ENCODE measurements around the gene NAA80. TPM values are rescaled to one million over a fixed set of nuclear protein-coding genes. Genes with fewer than 3 reads are reported as not detected.
"Not testable (repeated sequence)": the region's sequence is repeated elsewhere in the genome, so short reads cannot be mapped to it uniquely, and the experiment has no call there.

The NAA80 gene
- total RNA-seq, 1 experiment from 2014 or later = 8.7 TPM

DNA sequence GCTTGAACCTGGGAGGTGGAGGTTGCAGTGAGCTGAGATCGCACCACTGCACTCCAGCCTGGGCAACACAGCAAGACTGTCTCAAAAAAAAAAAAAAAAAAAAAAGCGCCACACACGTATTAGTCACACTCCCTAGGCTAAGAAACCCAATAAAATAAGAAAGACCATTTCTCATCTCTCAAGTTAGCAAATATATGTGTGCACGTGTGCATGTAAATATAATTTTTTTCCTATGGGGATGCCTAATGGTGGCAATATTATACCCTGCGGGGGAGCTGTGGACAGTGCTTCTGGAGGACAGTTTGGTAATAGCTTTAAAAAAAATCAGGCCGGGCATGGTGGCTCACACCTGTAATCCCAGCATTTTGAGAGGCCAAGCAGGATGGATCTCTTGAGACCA is 15.1 kb downstream of the NAA80 start:
- H3F3A ChIP-seq (ENCODE audit: low read length, unreplicated experiment); H3K79me2 ChIP-seq (ENCODE audit: low read length); H3K9me3 ChIP-seq (ENCODE audit: low read length); H3K9me2 ChIP-seq (replicated peaks; ENCODE audit: low read length); H3K4me3 ChIP-seq (ENCODE audit: low read length); H2AFZ ChIP-seq (ENCODE audit: low read length); H3K27ac ChIP-seq (ENCODE audit: low read length); H3K4me2 ChIP-seq (ENCODE audit: low read length); BruUV-seq (replicated peaks); H3K27me3 ChIP-seq (ENCODE audit: low read length); intact Hi-C loops (cut with micrococcal nuclease); H3K9ac ChIP-seq (ENCODE audit: low read length); POLR2A ChIA-PET (ENCODE audit: unreplicated experiment); H4K20me1 ChIP-seq (ENCODE audit: low read length); H3K4me1 ChIP-seq (ENCODE audit: insufficient read depth, low read length): not testable (repeated sequence)
- CTCF ChIA-PET = interaction anchor here (1.1 kb wide), 2 partner anchors 10 to 40 kb away, joined by 5 read pairs; no protein-coding TSS in a partner anchor
- DNase-seq = peak; percentile 55
- ATAC-seq = peak; percentile 77
- H3K36me3 ChIP-seq (ENCODE audit: low read depth, low read length) = peaks cover 20% of the 10 kb centered on the region

DNA sequence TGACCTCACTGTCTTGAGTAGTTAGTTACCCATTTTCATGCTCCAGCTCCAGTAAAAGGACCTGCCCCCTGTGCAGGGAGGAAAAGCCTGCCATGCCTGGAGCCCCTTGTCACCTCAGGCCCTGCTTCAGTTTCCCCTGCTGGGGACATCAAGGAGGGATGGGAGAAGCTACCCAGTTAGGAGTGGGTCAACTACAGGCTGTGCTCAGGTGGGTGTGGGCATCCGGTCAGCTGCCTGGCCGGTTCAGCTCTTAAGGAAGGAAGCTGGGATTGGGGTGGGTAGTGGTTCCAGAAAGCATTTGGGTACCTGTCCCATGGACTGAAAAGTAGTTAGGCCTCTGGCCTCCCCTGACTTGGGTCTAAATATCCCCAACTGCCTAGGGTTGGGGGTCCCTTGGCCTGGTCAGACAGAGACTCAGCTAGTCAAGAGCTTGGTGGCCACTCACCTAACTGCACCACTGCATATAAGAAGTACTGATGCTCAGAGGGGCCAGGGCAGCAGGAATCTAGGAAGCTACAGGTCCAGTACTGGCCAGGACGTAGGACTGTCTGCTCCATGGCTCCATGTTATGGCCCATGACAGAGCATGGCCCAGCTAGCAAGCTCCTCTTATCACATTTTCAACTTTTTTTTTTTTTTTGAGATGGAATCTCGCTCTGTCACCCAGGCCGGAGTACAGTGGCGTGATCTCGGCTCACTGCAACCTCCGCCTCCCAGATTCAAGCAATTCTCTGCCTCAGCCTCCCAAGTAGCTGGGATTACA is 19.8 kb downstream of the NAA80 start:
- no peaks in the 10 kb centered on the region for H3K9me3 ChIP-seq (ENCODE audit: low read length)
- ATAC-seq (no peak), DNase-seq (no peak)
- no peak overlapping the region for H3K4me3 ChIP-seq (ENCODE audit: low read length)
- H3K79me2 ChIP-seq (ENCODE audit: low read length) = no peaks in the 10 kb centered on the region
- no peaks in the 10 kb centered on the region for H3K27me3 ChIP-seq (ENCODE audit: low read length)
- no peak overlapping the region for H3K9ac ChIP-seq (ENCODE audit: low read length)
- no peak overlapping the region for H3K27ac ChIP-seq (ENCODE audit: low read length)
- no peak overlapping the region for H3K4me2 ChIP-seq (ENCODE audit: low read length)
- ChIA-PET POLR2A (ENCODE audit: unreplicated experiment) (no interaction called here), CTCF (interaction anchor here (0.6 kb wide), 1 partner anchor 19 kb away, joined by 4 read pairs; no protein-coding TSS in a partner anchor)
- H3K9me2 ChIP-seq (replicated peaks; ENCODE audit: low read length) = no peaks in the 10 kb centered on the region
- BruUV-seq (replicated peaks) = no TSS peak
- H4K20me1 ChIP-seq (ENCODE audit: low read length) = no peaks in the 10 kb centered on the region
- no peaks in the 10 kb centered on the region for H3F3A ChIP-seq (ENCODE audit: low read length, unreplicated experiment)
- H3K4me1 ChIP-seq (ENCODE audit: insufficient read depth, low read length) = no peaks in the 10 kb centered on the region; the same call in 1 of the 2 replicates
- intact Hi-C loops (cut with micrococcal nuclease) = no loop called here
- H3K36me3 ChIP-seq (ENCODE audit: low read depth, low read length) = no peaks in the 10 kb centered on the region
- H2AFZ ChIP-seq (ENCODE audit: low read length) = no peak overlapping the region
- TF ChIP-seq EZH2phosphoT487 (IDR thresholded peaks at IDR 0.05; ENCODE audit: borderline replicate concordance, low read length) = no peak
- no peak for TF ChIP-seq EZH2 (IDR thresholded peaks at IDR 0.05; ENCODE audit: low read length, unreplicated experiment)
- TF ChIP-seq, protein P1, sequence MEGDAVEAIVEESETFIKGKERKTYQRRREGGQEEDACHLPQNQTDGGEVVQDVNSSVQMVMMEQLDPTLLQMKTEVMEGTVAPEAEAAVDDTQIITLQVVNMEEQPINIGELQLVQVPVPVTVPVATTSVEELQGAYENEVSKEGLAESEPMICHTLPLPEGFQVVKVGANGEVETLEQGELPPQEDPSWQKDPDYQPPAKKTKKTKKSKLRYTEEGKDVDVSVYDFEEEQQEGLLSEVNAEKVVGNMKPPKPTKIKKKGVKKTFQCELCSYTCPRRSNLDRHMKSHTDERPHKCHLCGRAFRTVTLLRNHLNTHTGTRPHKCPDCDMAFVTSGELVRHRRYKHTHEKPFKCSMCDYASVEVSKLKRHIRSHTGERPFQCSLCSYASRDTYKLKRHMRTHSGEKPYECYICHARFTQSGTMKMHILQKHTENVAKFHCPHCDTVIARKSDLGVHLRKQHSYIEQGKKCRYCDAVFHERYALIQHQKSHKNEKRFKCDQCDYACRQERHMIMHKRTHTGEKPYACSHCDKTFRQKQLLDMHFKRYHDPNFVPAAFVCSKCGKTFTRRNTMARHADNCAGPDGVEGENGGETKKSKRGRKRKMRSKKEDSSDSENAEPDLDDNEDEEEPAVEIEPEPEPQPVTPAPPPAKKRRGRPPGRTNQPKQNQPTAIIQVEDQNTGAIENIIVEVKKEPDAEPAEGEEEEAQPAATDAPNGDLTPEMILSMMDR (conservative IDR thresholded peaks at IDR 0.05; ENCODE audit: low read depth, low read length) = no peak

DNA sequence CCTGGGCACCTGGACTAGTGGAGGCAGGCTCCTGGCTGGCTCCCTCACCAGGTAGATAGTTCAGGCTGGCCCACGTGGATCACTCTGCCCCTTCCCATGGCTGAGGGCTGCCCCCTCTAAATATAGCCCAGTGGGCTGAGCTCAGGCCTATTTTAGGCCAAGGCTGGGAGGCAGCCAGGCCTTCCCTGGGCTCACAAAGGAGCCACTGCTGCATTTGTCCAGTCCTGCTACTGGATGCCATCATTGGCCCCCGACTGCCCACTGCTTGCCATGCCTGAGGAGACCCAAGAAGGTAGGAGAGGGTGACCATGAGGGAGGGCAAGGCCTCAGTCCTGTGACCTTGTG is 20.4 kb downstream of the NAA80 start, which contains the start of gene LSMEM2:
LSMEM2 (plus strand) TSS at position 208 of the 345 bp plus-strand sequence; CDS start at position 235, 27 bp downstream.
- intact Hi-C loops (cut with micrococcal nuclease) = no loop called here
- Histone ChIP-seq H3K27me3 (ENCODE audit: low read length) (no peaks in the 10 kb centered on the region), H3K4me1 (ENCODE audit: insufficient read depth, low read length) (no peaks in the 10 kb centered on the region), H3K4me2 (ENCODE audit: low read length) (no peak within 1 kb of the TSS), H3K4me3 (ENCODE audit: low read length) (no peak within 1 kb of the TSS), H2AFZ (ENCODE audit: low read length) (no peak within 1 kb of the TSS), H3K27ac (ENCODE audit: low read length) (no peak within 1 kb of the TSS), H3K79me2 (ENCODE audit: low read length) (no peaks in the 10 kb centered on the region), H4K20me1 (ENCODE audit: low read length) (no peaks in the 10 kb centered on the region), H3F3A (ENCODE audit: low read length, unreplicated experiment) (no peaks in the 10 kb centered on the region), H3K9me3 (ENCODE audit: low read length) (no peaks in the 10 kb centered on the region), H3K9me2 (replicated peaks; ENCODE audit: low read length) (no peaks in the 10 kb centered on the region), H3K9ac (ENCODE audit: low read length) (no peak within 1 kb of the TSS), H3K36me3 (ENCODE audit: low read depth, low read length) (no peaks in the 10 kb centered on the region)
- ChIA-PET CTCF (no interaction called here), POLR2A (ENCODE audit: unreplicated experiment) (no interaction called here)
- no TSS peak for BruUV-seq (replicated peaks)
- TF ChIP-seq, protein P1 (conservative IDR thresholded peaks at IDR 0.05; ENCODE audit: low read depth, low read length) = no peak
- TF ChIP-seq EZH2 (IDR thresholded peaks at IDR 0.05; ENCODE audit: low read length, unreplicated experiment) (no peak), EZH2phosphoT487 (IDR thresholded peaks at IDR 0.05; ENCODE audit: borderline replicate concordance, low read length) (no peak)
- DNase-seq (no peak), ATAC-seq (no peak)

Measured in PC-3 (cell line).